ENCODE results near the gene INPP5F. TPM values are rescaled to one million over a fixed set of nuclear protein-coding genes. Genes with fewer than 3 reads are reported as not detected.

INPP5F gene
- total RNA-seq, 2 experiments from 2014 or later, result 12.8 to 13.6 TPM

- intact Hi-C loops (cut with micrococcal nuclease), result loop anchor here (1.0 to 5.0 kb wide), 5 partner anchors 39 to 155 kb away; no protein-coding TSS in a partner anchor
- Mint-ChIP-seq H3K27me3 (no peaks in the 10 kb centered on the region), H3K36me3 (peaks cover 83% of the 10 kb centered on the region), H3K27ac (peak overlapping the region; percentile 52), H3K4me3 (no peak overlapping the region), H3K4me1 (ENCODE audit: low read depth) (peaks cover 43% of the 10 kb centered on the region), H3K9me3 (peaks cover 13% of the 10 kb centered on the region)
- no peak for DNase-seq
- ChIA-PET CTCF (interaction anchor here (4.2 kb wide), 1 partner anchor 147 kb away, joined by 19 read pairs; no protein-coding TSS in a partner anchor), POLR2A (interaction anchor here (1.0 to 1.4 kb wide), 2 partner anchors 130 to 131 kb away, joined by 3 to 4 read pairs; no protein-coding TSS in a partner anchor)
Measured at GRCh38 chr10:119834188-119834587, 108.3 kb downstream of the INPP5F start.

- Mint-ChIP-seq H3K9me3 (no peaks in the 10 kb centered on the region), H3K27ac (no peak overlapping the region), H3K36me3 (peaks cover 62% of the 10 kb centered on the region), H3K4me3 (no peak overlapping the region), H3K27me3 (no peaks in the 10 kb centered on the region), H3K4me1 (ENCODE audit: low read depth) (no peaks in the 10 kb centered on the region)
- ChIA-PET POLR2A (no interaction called here), CTCF (interaction anchor here (1.1 to 2.0 kb wide), 3 partner anchors 9 to 26 kb away, joined by 3 to 8 read pairs (median 4); partner anchors contain the start of gene MCMBP)
- intact Hi-C loops (cut with micrococcal nuclease), result no loop called here
- DNase-seq, result no peak
Measured at GRCh38 chr10:119845656-119846055, 119.8 kb downstream of the INPP5F start.

GRCh38 chr10:119849031-119849789 lies 123.4 kb downstream of the INPP5F start:
- POLR2A ChIA-PET, result no interaction called here
- Mint-ChIP-seq H3K36me3 (peaks cover 50% of the 10 kb centered on the region), H3K9me3 (no peaks in the 10 kb centered on the region), H3K27ac (no peak overlapping the region), H3K4me1 (ENCODE audit: low read depth) (no peaks in the 10 kb centered on the region), H3K27me3 (no peaks in the 10 kb centered on the region), H3K4me3 (no peak overlapping the region)
- intact Hi-C loops (cut with micrococcal nuclease), result no loop called here
- CTCF ChIA-PET, result interaction anchor here (0.9 kb wide), 1 partner anchor 90 kb away, joined by 3 read pairs; no protein-coding TSS in a partner anchor
- no peak for DNase-seq

- Mint-ChIP-seq H3K27me3 (no peaks in the 10 kb centered on the region), H3K4me3 (no peak overlapping the region), H3K9me3 (no peaks in the 10 kb centered on the region), H3K36me3 (peaks cover 44% of the 10 kb centered on the region), H3K27ac (no peak overlapping the region), H3K4me1 (ENCODE audit: low read depth) (no peaks in the 10 kb centered on the region)
- POLR2A ChIA-PET, result no interaction called here
- DNase-seq, result no peak
- CTCF ChIA-PET, result no interaction called here
- intact Hi-C loops (cut with micrococcal nuclease), result no loop called here
Measured at GRCh38 chr10:119849944-119850343, 124.1 kb downstream of the INPP5F start.

DNA sequence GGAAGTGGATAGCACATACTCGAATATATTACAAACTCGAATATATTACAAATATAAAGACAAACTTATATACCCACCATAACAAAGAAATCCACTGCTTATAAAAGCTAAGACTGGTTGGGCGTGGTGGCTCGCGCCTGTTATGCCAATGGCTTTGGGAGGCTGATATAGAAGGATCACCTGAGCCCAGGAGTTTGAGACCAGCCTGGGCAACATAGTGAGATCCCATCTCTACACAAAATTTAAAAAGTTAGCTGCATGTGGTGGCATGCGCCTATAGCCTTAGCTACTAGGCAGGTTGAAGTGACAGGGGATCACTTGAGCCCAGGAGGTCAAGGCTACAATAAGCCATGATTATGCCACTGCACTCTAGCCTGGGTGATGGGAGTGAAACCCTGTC lies 126.4 kb downstream of the INPP5F start:
- H3K4me3 Mint-ChIP-seq, result no peak overlapping the region
- no peaks in the 10 kb centered on the region for H3K4me1 Mint-ChIP-seq (ENCODE audit: low read depth)
- no peak for DNase-seq
- H3K27ac Mint-ChIP-seq, result no peak overlapping the region
- H3K9me3 Mint-ChIP-seq, result no peaks in the 10 kb centered on the region
- H3K36me3 Mint-ChIP-seq, result peaks cover 41% of the 10 kb centered on the region
- H3K27me3 Mint-ChIP-seq, result no peaks in the 10 kb centered on the region
- POLR2A ChIA-PET, result no interaction called here
- intact Hi-C loops (cut with micrococcal nuclease), result no loop called here
- CTCF ChIA-PET, result interaction anchor here (0.6 to 2.1 kb wide), 2 partner anchors 15 to 165 kb away, joined by 3 to 4 read pairs; no protein-coding TSS in a partner anchor

DNA sequence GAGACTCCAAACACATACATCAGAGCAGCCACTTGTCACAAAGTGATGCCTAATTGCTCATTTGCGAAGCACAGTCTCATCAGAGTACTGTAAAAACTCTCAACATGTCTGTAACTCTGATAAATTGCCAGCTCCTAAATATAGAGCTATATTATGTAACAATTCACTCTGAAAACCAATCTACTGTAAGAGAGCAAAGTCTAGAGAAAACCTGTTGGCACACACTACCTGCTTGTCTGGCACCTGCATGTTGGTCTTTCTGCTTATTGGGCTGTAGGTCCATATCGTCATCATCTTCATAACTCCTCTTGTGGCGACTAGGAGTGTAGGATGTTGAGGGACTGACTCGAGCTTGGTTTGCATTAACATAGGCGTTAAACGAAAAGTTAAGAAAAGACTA lies 127.0 kb downstream of the INPP5F start:
- no peaks in the 10 kb centered on the region for H3K4me1 Mint-ChIP-seq (ENCODE audit: low read depth)
- peaks cover 42% of the 10 kb centered on the region for H3K36me3 Mint-ChIP-seq
- intact Hi-C loops (cut with micrococcal nuclease), result no loop called here
- H3K9me3 Mint-ChIP-seq, result no peaks in the 10 kb centered on the region
- H3K27ac Mint-ChIP-seq, result no peak overlapping the region
- ChIA-PET CTCF (interaction anchor here (0.6 to 2.1 kb wide), 2 partner anchors 16 to 166 kb away, joined by 3 to 4 read pairs; no protein-coding TSS in a partner anchor), POLR2A (no interaction called here)
- no peak for DNase-seq
- no peaks in the 10 kb centered on the region for H3K27me3 Mint-ChIP-seq
- H3K4me3 Mint-ChIP-seq, result no peak overlapping the region

- Mint-ChIP-seq H3K36me3 (peaks cover 41% of the 10 kb centered on the region), H3K4me3 (no peak overlapping the region), H3K27ac (no peak overlapping the region), H3K27me3 (no peaks in the 10 kb centered on the region), H3K4me1 (ENCODE audit: low read depth) (no peaks in the 10 kb centered on the region), H3K9me3 (no peaks in the 10 kb centered on the region)
- no peak for DNase-seq
- CTCF ChIA-PET, result interaction anchor here (1.0 kb wide), 1 partner anchor 102 kb away, joined by 3 read pairs; no protein-coding TSS in a partner anchor
- intact Hi-C loops (cut with micrococcal nuclease), result no loop called here
- POLR2A ChIA-PET, result no interaction called here
Measured at GRCh38 chr10:119853574-119853973, 127.7 kb downstream of the INPP5F start.

DNA sequence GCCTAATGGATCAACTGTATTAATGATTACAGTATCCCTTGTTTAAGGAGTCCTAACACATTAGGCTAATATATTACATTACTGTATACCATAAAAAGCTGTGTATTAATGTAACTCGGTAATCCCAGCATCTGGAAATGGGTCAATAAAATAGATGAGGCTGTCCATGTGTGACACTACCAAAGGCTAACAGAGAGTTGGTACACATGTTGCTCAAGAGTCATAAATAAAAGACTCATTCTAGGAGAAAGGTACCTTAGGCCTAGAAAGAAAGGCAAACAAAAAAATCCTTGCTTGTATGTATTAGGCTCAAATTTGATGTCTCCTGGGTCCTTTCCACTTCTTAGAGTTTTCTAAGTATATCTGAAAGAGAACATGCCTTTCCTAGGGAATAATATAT lies 132.2 kb downstream of the INPP5F start:
- H3K4me3 Mint-ChIP-seq, result no peak overlapping the region
- H3K9me3 Mint-ChIP-seq, result no peaks in the 10 kb centered on the region
- intact Hi-C loops (cut with micrococcal nuclease), result no loop called here
- peaks cover 34% of the 10 kb centered on the region for H3K4me1 Mint-ChIP-seq (ENCODE audit: low read depth)
- H3K36me3 Mint-ChIP-seq, result peaks cover 23% of the 10 kb centered on the region
- H3K27ac Mint-ChIP-seq, result no peak overlapping the region
- no peaks in the 10 kb centered on the region for H3K27me3 Mint-ChIP-seq
- ChIA-PET POLR2A (no interaction called here), CTCF (interaction anchor here (0.6 to 7.7 kb wide), 9 partner anchors 10 to 314 kb away, joined by 3 to 108 read pairs (median 19); partner anchors contain the start of genes INPP5F and MCMBP)
- no peak for DNase-seq

DNA sequence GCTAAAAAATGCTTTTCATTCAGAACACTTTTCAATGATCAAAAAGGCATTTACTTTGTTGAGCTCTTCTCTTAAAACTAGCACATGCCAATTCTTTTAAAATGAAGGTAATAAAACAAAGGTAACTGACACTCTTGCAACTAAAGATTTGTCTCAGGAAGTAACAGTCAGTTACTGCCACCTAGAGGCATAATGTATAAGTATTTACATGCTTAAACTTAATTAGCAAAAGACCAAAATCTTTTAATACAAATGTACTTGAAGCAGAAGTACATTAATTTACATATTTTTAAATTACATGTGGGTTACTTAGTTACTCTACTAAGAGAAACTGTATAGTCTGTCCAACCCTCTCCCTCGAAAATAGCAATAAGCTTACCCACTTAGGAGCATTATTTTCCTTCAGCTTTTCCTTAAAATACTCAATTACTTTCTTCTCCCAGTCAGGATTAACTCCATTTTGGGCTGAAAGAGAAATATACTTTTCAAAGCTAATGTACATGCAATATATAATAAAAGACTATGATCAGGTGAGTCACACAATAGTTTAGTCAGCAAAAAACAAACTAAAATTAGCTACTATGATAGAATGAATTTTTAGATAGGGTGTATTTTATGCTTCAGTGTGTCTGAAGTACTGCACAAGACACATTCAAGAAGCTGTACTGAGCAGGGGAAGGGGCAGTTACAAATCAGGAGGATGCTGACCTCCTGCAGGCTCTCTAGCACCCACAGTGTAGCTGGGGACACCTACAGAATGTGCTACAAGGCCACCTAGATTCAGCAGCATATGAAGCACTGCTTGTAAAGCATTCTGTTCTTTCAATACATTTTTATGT lies 133.8 kb downstream of the INPP5F start:
- POLR2A ChIA-PET, result interaction anchor here (6.4 kb wide), 1 partner anchor 13 kb away, joined by 31 read pairs; the partner anchor contains the start of gene MCMBP
- H3K27ac Mint-ChIP-seq, result no peak overlapping the region
- H3K4me1 Mint-ChIP-seq (ENCODE audit: low read depth), result peaks cover 42% of the 10 kb centered on the region
- H3K36me3 Mint-ChIP-seq, result peaks cover 25% of the 10 kb centered on the region
- H3K27me3 Mint-ChIP-seq, result no peaks in the 10 kb centered on the region
- DNase-seq, result no peak
- H3K4me3 Mint-ChIP-seq, result no peak overlapping the region
- intact Hi-C loops (cut with micrococcal nuclease), result loop anchor here (1.0 to 5.0 kb wide), 3 partner anchors 109 to 252 kb away; no protein-coding TSS in a partner anchor
- CTCF ChIA-PET, result interaction anchor here (0.7 to 7.7 kb wide), 46 partner anchors 8 to 276 kb away, joined by 3 to 108 read pairs (median 4); partner anchors contain the start of genes INPP5F, MCMBP and SEC23IP
- no peaks in the 10 kb centered on the region for H3K9me3 Mint-ChIP-seq

DNA sequence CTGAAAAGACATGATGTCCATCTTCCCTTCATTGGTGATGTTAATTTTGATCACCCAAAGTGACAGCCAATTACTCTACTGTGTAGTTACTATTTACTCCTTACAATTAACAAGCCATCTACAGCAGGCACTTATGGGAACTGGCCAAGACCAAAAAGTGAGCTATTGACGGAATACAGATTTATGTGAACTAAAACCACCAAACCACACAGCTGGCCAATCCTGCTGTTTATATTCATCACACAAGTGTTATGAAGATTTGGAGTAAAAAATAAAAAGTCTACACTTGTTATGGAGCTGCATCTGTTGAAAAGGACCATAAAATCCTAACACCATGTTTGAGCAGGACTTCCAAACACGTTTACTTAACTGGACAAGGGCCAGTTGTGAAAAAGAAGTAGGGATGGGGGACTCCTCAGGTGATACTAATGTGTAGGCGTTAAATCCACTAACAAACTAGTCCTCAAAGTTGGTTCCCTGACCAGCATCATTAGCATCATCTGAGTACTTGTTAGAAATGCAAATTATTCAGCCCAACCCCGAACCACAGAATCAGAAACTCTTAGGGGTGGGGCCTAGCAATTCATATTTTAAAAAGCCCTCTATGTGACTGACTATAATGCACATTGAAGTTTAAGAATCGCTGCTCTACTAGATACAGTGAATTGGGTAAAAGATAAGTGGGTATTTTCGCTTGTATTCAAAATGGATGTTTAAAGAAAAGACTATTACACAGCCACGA lies 135.2 kb downstream of the INPP5F start:
- H3K4me3 Mint-ChIP-seq, result no peak overlapping the region
- intact Hi-C loops (cut with micrococcal nuclease), result loop anchor here (5.0 kb wide), 1 partner anchor 254 kb away; no protein-coding TSS in a partner anchor
- peaks cover 27% of the 10 kb centered on the region for H3K36me3 Mint-ChIP-seq
- H3K27me3 Mint-ChIP-seq, result no peaks in the 10 kb centered on the region
- peak overlapping the region; percentile 30 for H3K27ac Mint-ChIP-seq
- CTCF ChIA-PET, result interaction anchor here (1.5 to 7.7 kb wide), 10 partner anchors 10 to 177 kb away, joined by 6 to 108 read pairs (median 9); partner anchors contain the start of genes MCMBP and SEC23IP
- peaks cover 51% of the 10 kb centered on the region for H3K4me1 Mint-ChIP-seq (ENCODE audit: low read depth)
- POLR2A ChIA-PET, result interaction anchor here (0.7 to 6.4 kb wide), 2 partner anchors 12 to 24 kb away, joined by 4 to 31 read pairs; partner anchors contain the start of gene MCMBP
- no peak for DNase-seq
- H3K9me3 Mint-ChIP-seq, result no peaks in the 10 kb centered on the region

- intact Hi-C loops (cut with micrococcal nuclease), result loop anchor here (1.0 to 5.0 kb wide), 2 partner anchors 10 to 255 kb away; partner anchors contain the start of gene MCMBP
- Mint-ChIP-seq H3K36me3 (peaks cover 24% of the 10 kb centered on the region), H3K9me3 (no peaks in the 10 kb centered on the region), H3K4me3 (no peak overlapping the region), H3K27ac (no peak overlapping the region), H3K4me1 (ENCODE audit: low read depth) (peaks cover 56% of the 10 kb centered on the region), H3K27me3 (no peaks in the 10 kb centered on the region)
- no peak for DNase-seq
- ChIA-PET CTCF (interaction anchor here (0.6 to 7.7 kb wide), 6 partner anchors 10 to 319 kb away, joined by 3 to 108 read pairs (median 3); partner anchors contain the start of genes MCMBP and RGS10), POLR2A (interaction anchor here (6.4 kb wide), 1 partner anchor 10 kb away, joined by 31 read pairs; the partner anchor contains the start of gene MCMBP)
Measured at GRCh38 chr10:119862524-119862923, 136.7 kb downstream of the INPP5F start.

Data from activated CD4-positive, alpha-beta memory T cell treated with anti-CD3 and anti-CD28 coated beads for 36 hours (primary cell).